Esophagus squamous epithelium (tissue), 5 donors: ENCODE data around the gene DPY19L1. TPM values are rescaled to one million over a fixed set of nuclear protein-coding genes. Genes with fewer than 3 reads are reported as not detected.
A peak's percentile ranks its signal among the peaks of the same experiment; 100 is the strongest.
"Not testable (repeated sequence)": the region's sequence is repeated elsewhere in the genome, so short reads cannot be mapped to it uniquely, and the experiment has no call there.

Experiments
- DNase-seq: peaks from one replicate; lab custom pipeline; 2025; lab: John Stamatoyannopoulos, UW
- H3K27ac ChIP-seq, 4 donors: fragments of 200-600 bp; sonication (generic); one replicate each; pipeline ENCODE4 v1.5.1; 2016 to 2019; ENCODE audit warnings: mild to moderate bottlenecking in 1 of 4
- H3K27me3 ChIP-seq, 4 donors: fragments of 200-600 bp; sonication (generic); 1 replicate in 3 of 4; 2 replicates in 1 of 4; pipeline versions ENCODE4 v1.5.1 to v1.6.0; 2017 to 2021; ENCODE audit warnings: antibody characterized with exemption in 1 of 4
- H3K36me3 ChIP-seq, 3 donors: fragments of 200-600 bp; sonication (generic); one replicate each; pipeline ENCODE4 v1.5.1; 2016 to 2019
- H3K4me1 ChIP-seq, 3 donors: fragments of 200-600 bp; sonication (generic); one replicate each; pipeline ENCODE4 v1.5.1; 2017 to 2019
- H3K4me3 ChIP-seq, 4 donors: fragments of 200-600 bp; sonication (generic); 1 replicate in 3 of 4; 2 replicates in 1 of 4; pipeline ENCODE4 v1.5.1; 2016 to 2019; ENCODE audit warnings: mild to moderate bottlenecking in 2 of 4, moderate library complexity in 1 of 4
- H3K9me3 ChIP-seq, 3 donors: fragments of 200-600 bp; sonication (generic); one replicate each; pipeline ENCODE4 v1.5.1; 2016 to 2019
- CTCF ChIP-seq, 6 experiments: fragments of 450-650 bp in 4 of 6; fragments of 200-600 bp in 2 of 6; sonication (generic) in 2 of 6; IDR thresholded peaks; one replicate each; pipeline ENCODE4 v1.5.1; 2016 to 2019; ENCODE audit warnings: antibody characterized with exemption in 6 of 6, mild to moderate bottlenecking in 4 of 6, moderate library complexity in 4 of 6
- POLR2A ChIP-seq, 4 donors: fragments of 450-650 bp; IDR thresholded peaks; one replicate each; pipeline ENCODE4 v1.6.1; 2017; ENCODE audit warnings: antibody characterized with exemption in 4 of 4, mild to moderate bottlenecking in 4 of 4, moderate library complexity in 3 of 4
- WGBS, 2 donors: methylation state at CpG; one replicate each; pipeline ENCODE4 v1.1.5; 2018; 5-methylcytosine and 5-hydroxymethylcytosine counted together
- intact Hi-C: fragments of 100-400 bp; cut with DNase I; formaldehyde crosslinking; loops from one replicate; pipeline ENCODE4 v1.15.0; 2022
- total RNA-seq, 4 donors: library from RNA; depleted of rRNA; stranded (reverse); fragments of >200 nt; gene quantifications; one replicate each; pipeline ENCODE4 v1.1.0, GENCODE V29; 2016
- donor health status: DM: yes; HTN: yes; CAD: no.

DPY19L1 gene
- total RNA-seq, 4 donors from 2014 or later: 3.0 to 27.1 (median 9.1) TPM

- intact Hi-C loops, H3K27ac ChIP-seq, H3K27me3 ChIP-seq, H3K4me3 ChIP-seq, DNase-seq, H3K9me3 ChIP-seq, H3K36me3 ChIP-seq, H3K4me1 ChIP-seq: not testable (repeated sequence)
- 100% methylated on average over 1 to 2 of the region's 2 CpGs for WGBS, 2 donors
Measured at GRCh38 chr7:35048390-35048789, 11.1 kb upstream of the DPY19L1 start.

GRCh38 chr7:35047912-35048305 is 10.6 kb upstream of the DPY19L1 start:
- H3K27ac ChIP-seq, H3K4me1 ChIP-seq, H3K4me3 ChIP-seq, H3K9me3 ChIP-seq, DNase-seq, H3K27me3 ChIP-seq, intact Hi-C loops, H3K36me3 ChIP-seq: not testable (repeated sequence)
- WGBS, 2 donors: 32 to 67% methylated on average over 2 of the region's 2 CpGs

- 45 to 71% methylated on average over 3 of the region's 3 CpGs for WGBS, 2 donors
- H3K4me1 ChIP-seq, H3K4me3 ChIP-seq, intact Hi-C loops, H3K9me3 ChIP-seq, H3K27ac ChIP-seq, H3K27me3 ChIP-seq, H3K36me3 ChIP-seq, DNase-seq: not testable (repeated sequence)
Measured at GRCh38 chr7:35047263-35047911, 10.1 kb upstream of the DPY19L1 start.

- H3K27ac ChIP-seq, H3K4me1 ChIP-seq, intact Hi-C loops, H3K27me3 ChIP-seq, H3K9me3 ChIP-seq, H3K36me3 ChIP-seq, H3K4me3 ChIP-seq, DNase-seq: not testable (repeated sequence)
- WGBS, 2 donors: 80 to 91% methylated on average over 2 of the region's 2 CpGs
Measured at GRCh38 chr7:35043301-35043700, 6.0 kb upstream of the DPY19L1 start.

- no peak overlapping the region for H3K4me3 ChIP-seq
- no peaks in the 10 kb centered on the region for H3K9me3 ChIP-seq
- H3K27me3 ChIP-seq: no peaks in the 10 kb centered on the region
- peaks cover 6 to 18% (median 10%) of the 10 kb centered on the region in 3 donors for H3K4me1 ChIP-seq
- DNase-seq: no peak
- no peak overlapping the region for H3K27ac ChIP-seq
- intact Hi-C loops: no loop called here
- TF ChIP-seq POLR2A (IDR thresholded peaks at IDR 0.05): no peak
- no peak for TF ChIP-seq CTCF (IDR thresholded peaks at IDR 0.05)
- no peaks in the 10 kb centered on the region for H3K36me3 ChIP-seq
Measured at GRCh38 chr7:35040906-35041305, 3.6 kb upstream of the DPY19L1 start.

- no peaks in the 10 kb centered on the region for H3K36me3 ChIP-seq
- no peaks in the 10 kb centered on the region for H3K9me3 ChIP-seq
- no peak for TF ChIP-seq CTCF (IDR thresholded peaks at IDR 0.05)
- no peak for TF ChIP-seq POLR2A (IDR thresholded peaks at IDR 0.05)
- H3K27ac ChIP-seq: no peak overlapping the region
- H3K4me1 ChIP-seq: peaks cover 13 to 30% (median 16%) of the 10 kb centered on the region in 3 donors
- DNase-seq: no peak
- no peaks in the 10 kb centered on the region for H3K27me3 ChIP-seq
- intact Hi-C loops: no loop called here
- WGBS, 2 donors: 95% methylated on average over 5 of the region's 5 CpGs
- no peak overlapping the region for H3K4me3 ChIP-seq
Measured at GRCh38 chr7:35039343-35039742, 2.1 kb upstream of the DPY19L1 start.

GRCh38 chr7:35038354-35038753 is 1.1 kb upstream of the DPY19L1 start:
- Histone ChIP-seq H3K36me3 (no peaks in the 10 kb centered on the region), H3K9me3 (no peaks in the 10 kb centered on the region), H3K4me1 (peaks cover 13 to 30% (median 16%) of the 10 kb centered on the region in 3 donors), H3K4me3 (peak overlapping the region; percentile 57 to 87 (median 74)), H3K27me3 (no peaks in the 10 kb centered on the region), H3K27ac (peak overlapping the region; percentile 77 to 92 (median 86))
- TF ChIP-seq CTCF (IDR thresholded peaks at IDR 0.05) (no peak), POLR2A (IDR thresholded peaks at IDR 0.05) (no peak)
- DNase-seq: no peak
- intact Hi-C loops: no loop called here
- 21 to 32% methylated on average over 9 of the region's 9 CpGs for WGBS, 2 donors
